OCI-LY1 (cell line): ENCODE data around the gene WDR17.

Experiments used
- CTCF ChIP-seq: fragments of 200-600 bp; sonication (generic), shearing (Covaris generic); IDR thresholded peaks from 2 replicates; pipeline ENCODE4 v1.5.1; 2017; ENCODE audit warnings: mild to moderate bottlenecking, antibody characterized with exemption, low read length, moderate library complexity, mixed read lengths
- EZH2 ChIP-seq: fragments of 200-600 bp; sonication (generic), shearing (Covaris generic); IDR thresholded peaks from 2 replicates; pipeline ENCODE4 v1.8.0; 2017; ENCODE audit warnings: borderline replicate concordance, mixed run types, mild to moderate bottlenecking, antibody characterized with exemption, low read length, moderate library complexity, mixed read lengths

DNA sequence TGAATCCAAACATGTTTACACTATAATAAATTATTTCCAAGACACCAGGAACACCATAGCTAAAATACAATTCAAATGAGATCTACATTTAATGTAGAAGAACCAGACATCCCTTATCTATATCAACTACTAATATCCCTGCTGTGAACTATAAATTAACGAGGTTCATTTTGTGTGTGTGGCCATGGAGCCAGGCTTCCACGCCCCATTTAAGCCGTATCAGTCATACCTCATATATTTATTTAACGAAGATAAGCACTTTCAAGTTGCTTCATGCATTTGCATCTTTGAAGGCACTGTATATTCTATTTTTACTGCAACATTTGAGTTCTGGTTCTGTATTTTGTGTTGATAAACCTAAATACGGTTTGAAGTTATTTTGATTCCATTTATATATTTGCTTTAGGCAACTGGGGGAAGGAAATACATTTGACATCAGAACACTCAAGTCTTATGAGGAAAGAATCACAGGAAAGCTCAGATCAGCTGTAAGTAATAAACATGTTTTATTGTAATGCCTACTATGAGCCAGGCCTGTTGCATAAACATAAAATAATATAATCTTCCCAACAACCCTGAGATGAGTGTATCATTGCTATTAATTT, 45.1 kb upstream of the WDR17 start:
- TF ChIP-seq CTCF = no peak
- TF ChIP-seq EZH2 = no peak
